Breast epithelium (tissue), 4 donors: ENCODE data around the gene CYP2W1. TPM values are rescaled to one million over a fixed set of nuclear protein-coding genes. Genes with fewer than 3 reads are reported as not detected.

Experiments
- DNase-seq, 2 donors: peaks; one replicate each; pipeline ENCODE4 v3.0.0-alpha.2; 2019; ENCODE audit warnings: low spot score in 2 of 2
- H3K27ac ChIP-seq, 2 donors: fragments of 200-600 bp; sonication (generic) in 1 of 2; one replicate each; pipeline ENCODE4 v1.5.1; 2016 to 2019; ENCODE audit warnings: mild to moderate bottlenecking in 1 of 2
- H3K27me3 ChIP-seq, 2 donors: fragments of 200-600 bp; sonication (generic) in 1 of 2; one replicate each; pipeline versions ENCODE4 v1.5.1 to v1.6.0; 2017 to 2019; ENCODE audit warnings: control low read depth in 1 of 2, mild to moderate bottlenecking in 1 of 2
- H3K36me3 ChIP-seq: fragments of 200-600 bp; one replicate; pipeline ENCODE4 v1.5.1; 2019
- H3K4me1 ChIP-seq, 2 donors: fragments of 200-600 bp; sonication (generic); one replicate each; pipeline ENCODE4 v1.5.1; 2016 to 2019; ENCODE audit warnings: control low read depth in 1 of 2
- H3K4me3 ChIP-seq, 3 donors: fragments of 200-600 bp; sonication (generic); 1 replicate in 2 of 3; 2 replicates in 1 of 3; pipeline ENCODE4 v1.5.1; 2016 to 2019; ENCODE audit warnings: mild to moderate bottlenecking in 3 of 3, moderate library complexity in 2 of 3
- H3K9me3 ChIP-seq, 2 donors: fragments of 200-600 bp; sonication (generic) in 1 of 2; one replicate each; pipeline ENCODE4 v1.5.1; 2016 to 2019; ENCODE audit warnings: control low read depth in 1 of 2
- CTCF ChIP-seq, 3 donors: fragments of 450-650 bp; IDR thresholded peaks; one replicate each; pipeline ENCODE4 v1.5.1; 2016 to 2017; ENCODE audit warnings: antibody characterized with exemption in 3 of 3, mild to moderate bottlenecking in 3 of 3, moderate library complexity in 3 of 3
- POLR2A ChIP-seq: fragments of 450-650 bp; IDR thresholded peaks from one replicate; pipeline ENCODE4 v1.6.1; 2016; ENCODE audit warnings: antibody characterized with exemption, mild to moderate bottlenecking, moderate library complexity
- POLR2AphosphoS5 ChIP-seq, 3 donors: sonication (generic); formaldehyde crosslinking; IDR thresholded peaks; one replicate each; pipeline ENCODE4 v1.6.1; 2017; ENCODE audit warnings: antibody characterized with exemption in 3 of 3
- intact Hi-C: fragments of 100-400 bp; cut with DNase I; formaldehyde crosslinking; loops from one replicate; pipeline ENCODE4 v1.15.1; 2023; ENCODE audit warnings: low total_unique reads
- total RNA-seq, 3 donors: library from RNA; depleted of rRNA; stranded (reverse); fragments of >200 nt; gene quantifications; one replicate each; pipeline ENCODE4 v1.1.0, GENCODE V29; 2016

The CYP2W1 gene
- total RNA-seq, 3 donors from 2014 or later = not detected

DNA sequence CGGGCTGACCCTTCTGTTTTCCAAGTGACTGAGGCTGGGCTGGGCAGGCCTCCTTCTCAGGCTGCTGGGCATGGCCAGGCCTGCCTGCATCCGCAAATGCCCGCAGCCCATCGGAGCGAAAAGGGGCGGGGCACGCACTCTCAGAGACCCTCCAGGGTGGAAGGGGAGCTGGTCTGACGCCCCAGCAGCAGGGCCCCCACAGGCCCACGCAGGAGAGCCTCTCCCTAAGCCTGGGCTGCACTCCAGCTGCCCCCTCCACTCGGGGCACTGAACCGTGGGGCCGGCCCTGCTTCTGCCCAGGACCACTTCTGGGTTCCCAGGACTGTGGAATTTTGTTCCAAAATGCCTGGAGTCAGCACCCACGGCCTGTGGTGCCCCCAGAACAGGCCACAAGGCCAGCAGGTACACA is 37.8 kb upstream of the CYP2W1 start:
- DNase-seq = peak in 1 of 2 donors; percentile 38
- H3K4me1 ChIP-seq = peaks cover 0 to 4% of the 10 kb centered on the region in 2 donors
- intact Hi-C loops = no loop called here
- peaks cover 0 to 5% of the 10 kb centered on the region in 2 donors for H3K27me3 ChIP-seq
- H3K4me3 ChIP-seq = peak overlapping the region in 2 of 3 donors; percentile 42 to 57
- H3K9me3 ChIP-seq = no peaks in the 10 kb centered on the region
- no peak for TF ChIP-seq CTCF (IDR thresholded peaks at IDR 0.05)
- no peak for TF ChIP-seq POLR2A
- TF ChIP-seq POLR2AphosphoS5 (IDR thresholded peaks at IDR 0.05) = no peak
- peak overlapping the region; percentile 86 to 95 for H3K27ac ChIP-seq
- no peaks in the 10 kb centered on the region for H3K36me3 ChIP-seq

DNA sequence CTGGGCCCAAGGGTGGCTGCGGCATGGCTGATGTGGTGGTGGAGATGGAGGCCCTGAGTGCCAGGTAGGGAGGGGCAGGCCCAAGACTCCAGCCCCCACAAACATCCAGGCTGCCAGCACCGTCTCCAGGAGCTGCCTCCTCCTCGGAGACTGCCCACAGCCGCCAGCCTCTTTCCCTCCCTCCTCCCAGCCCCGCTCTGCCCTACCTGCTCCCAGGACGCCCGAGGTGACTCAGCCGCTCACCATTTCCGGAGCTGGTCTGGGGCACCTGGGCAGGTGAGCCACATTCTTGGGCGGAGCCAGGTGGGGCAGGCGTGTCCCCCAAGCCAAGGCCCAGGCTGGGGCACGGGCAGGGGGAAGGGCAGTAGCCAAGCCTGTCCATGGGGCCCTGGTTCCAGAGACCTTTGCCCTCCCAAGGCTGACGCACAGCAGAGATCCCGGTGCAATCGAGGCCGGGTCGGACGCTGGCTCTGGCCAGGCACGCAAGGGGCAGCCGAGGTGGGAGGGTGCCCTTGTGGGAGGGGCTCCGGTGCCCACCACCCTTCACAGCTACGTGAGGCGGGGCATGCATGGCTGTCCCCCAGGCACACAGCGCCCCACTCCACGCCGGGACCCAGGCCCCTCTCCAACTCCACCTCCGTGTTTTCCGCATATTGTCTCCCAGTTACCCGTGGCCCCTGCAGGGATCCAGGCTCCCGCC is 37.3 kb upstream of the CYP2W1 start:
- intact Hi-C loops = no loop called here
- H3K27ac ChIP-seq = peak overlapping the region; percentile 86 to 95

DNA sequence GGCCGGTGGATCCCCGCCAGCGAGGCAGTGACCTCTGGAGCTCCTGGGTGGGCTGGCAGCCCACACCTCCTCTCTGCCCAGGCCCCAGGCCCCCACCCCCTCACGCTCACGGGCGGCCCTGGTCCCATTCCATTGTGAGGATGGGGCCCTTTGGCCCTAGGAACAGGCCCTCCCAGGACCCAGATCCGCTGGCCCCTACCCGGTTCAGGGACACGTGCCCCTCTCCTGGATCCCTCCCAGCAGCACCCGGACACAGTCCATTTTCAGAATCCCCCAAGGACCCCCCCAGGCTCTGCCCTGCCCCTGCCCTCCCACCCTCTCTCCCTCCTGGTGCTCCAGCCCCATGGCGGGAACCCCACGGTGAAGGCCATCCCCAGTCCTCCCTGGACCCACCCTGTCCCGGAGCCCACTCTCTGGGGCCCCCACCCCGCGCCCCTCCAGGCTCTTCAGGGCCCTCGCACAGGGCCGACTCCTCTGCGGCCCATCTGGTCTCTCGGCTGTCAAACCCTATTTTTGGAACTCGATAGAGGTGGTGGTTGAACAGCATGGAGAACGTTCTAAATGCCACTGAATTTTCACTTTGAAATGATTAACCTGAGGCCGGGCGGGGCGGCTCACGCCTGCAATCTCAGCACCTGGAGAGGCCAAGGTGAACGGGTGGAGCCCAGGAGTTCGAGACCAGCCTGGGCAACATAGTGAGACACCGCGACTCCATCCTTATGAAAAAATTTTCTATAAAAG is 36.6 kb upstream of the CYP2W1 start:
- peak overlapping the region in 2 of 3 donors; percentile 42 to 57 for H3K4me3 ChIP-seq
- TF ChIP-seq POLR2AphosphoS5 (IDR thresholded peaks at IDR 0.05) (no peak), POLR2A (no peak), CTCF (IDR thresholded peaks at IDR 0.05) (no peak)
- H3K27me3 ChIP-seq = peaks cover 0 to 5% of the 10 kb centered on the region in 2 donors
- peaks cover 0 to 4% of the 10 kb centered on the region in 2 donors for H3K4me1 ChIP-seq
- H3K9me3 ChIP-seq = no peaks in the 10 kb centered on the region
- H3K36me3 ChIP-seq = no peaks in the 10 kb centered on the region
- intact Hi-C loops = no loop called here
- peak overlapping the region; percentile 86 to 95 for H3K27ac ChIP-seq
- DNase-seq = no peak

More for the DNA sequence above, 37.3 kb upstream of the CYP2W1 start:
- H3K4me1 ChIP-seq = peaks cover 0 to 4% of the 10 kb centered on the region in 2 donors
- peak; percentile 88 to 95 for DNase-seq
- H3K9me3 ChIP-seq = no peaks in the 10 kb centered on the region
- TF ChIP-seq POLR2A (no peak), POLR2AphosphoS5 (IDR thresholded peaks at IDR 0.05) (peak in 1 of 3 donors; percentile 34), CTCF (IDR thresholded peaks at IDR 0.05) (no peak)
- H3K4me3 ChIP-seq = peak overlapping the region in 2 of 3 donors; percentile 42 to 57
- H3K36me3 ChIP-seq = no peaks in the 10 kb centered on the region
- H3K27me3 ChIP-seq = peaks cover 0 to 5% of the 10 kb centered on the region in 2 donors

DNA sequence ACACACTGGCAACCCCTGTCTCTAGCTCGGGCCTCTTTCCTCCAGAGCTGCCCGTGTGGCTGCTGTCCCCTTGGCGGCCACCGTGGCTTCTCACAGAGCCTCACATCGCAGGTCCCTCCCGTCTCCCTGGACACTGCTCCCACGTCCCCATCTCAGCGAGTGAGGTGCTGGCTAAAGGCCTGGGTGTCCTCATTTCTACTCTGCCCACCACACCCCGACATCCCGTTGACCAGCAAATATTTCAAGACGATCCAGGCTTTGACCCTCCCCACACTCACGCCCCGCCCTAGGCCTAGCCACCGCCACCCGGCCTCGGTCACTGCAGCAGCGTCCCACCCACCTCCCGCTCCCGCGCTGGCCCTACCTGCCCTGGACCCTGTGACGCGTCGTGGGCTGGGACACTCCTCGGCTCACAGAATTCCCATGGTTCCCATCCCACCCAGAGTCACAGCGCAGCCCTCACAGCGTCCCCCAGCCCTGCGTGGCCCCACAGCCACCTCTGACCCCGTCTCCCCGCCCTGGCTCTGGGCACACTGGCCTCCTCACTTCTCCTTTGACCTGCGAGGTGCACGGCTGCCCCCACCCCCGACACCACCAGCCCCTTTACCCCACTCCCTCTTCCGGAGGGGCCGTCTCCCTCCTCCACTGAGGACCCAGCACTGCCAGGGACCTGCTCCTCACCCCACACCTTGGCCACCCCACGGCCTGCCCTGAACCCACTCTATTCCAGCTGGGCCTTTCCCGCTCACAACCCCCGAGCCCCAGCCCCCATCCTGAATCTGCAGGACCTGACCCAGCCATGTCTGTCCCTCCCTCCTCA is 35.4 kb upstream of the CYP2W1 start:
- Histone ChIP-seq H3K4me3 (no peak overlapping the region), H3K4me1 (peaks cover 0 to 4% of the 10 kb centered on the region in 2 donors), H3K27ac (no peak overlapping the region), H3K36me3 (no peaks in the 10 kb centered on the region), H3K9me3 (no peaks in the 10 kb centered on the region), H3K27me3 (peaks cover 0 to 8% of the 10 kb centered on the region in 2 donors)
- intact Hi-C loops = no loop called here
- DNase-seq = no peak
- TF ChIP-seq CTCF (IDR thresholded peaks at IDR 0.05) = no peak
- TF ChIP-seq POLR2AphosphoS5 (IDR thresholded peaks at IDR 0.05) = no peak
- no peak for TF ChIP-seq POLR2A
